ENCODE measurements around the gene TTK.

- TF ChIP-seq POLR2A (IDR thresholded peaks at IDR 0.05; ENCODE audit: low read depth): no peak
- TF ChIP-seq, protein P1, sequence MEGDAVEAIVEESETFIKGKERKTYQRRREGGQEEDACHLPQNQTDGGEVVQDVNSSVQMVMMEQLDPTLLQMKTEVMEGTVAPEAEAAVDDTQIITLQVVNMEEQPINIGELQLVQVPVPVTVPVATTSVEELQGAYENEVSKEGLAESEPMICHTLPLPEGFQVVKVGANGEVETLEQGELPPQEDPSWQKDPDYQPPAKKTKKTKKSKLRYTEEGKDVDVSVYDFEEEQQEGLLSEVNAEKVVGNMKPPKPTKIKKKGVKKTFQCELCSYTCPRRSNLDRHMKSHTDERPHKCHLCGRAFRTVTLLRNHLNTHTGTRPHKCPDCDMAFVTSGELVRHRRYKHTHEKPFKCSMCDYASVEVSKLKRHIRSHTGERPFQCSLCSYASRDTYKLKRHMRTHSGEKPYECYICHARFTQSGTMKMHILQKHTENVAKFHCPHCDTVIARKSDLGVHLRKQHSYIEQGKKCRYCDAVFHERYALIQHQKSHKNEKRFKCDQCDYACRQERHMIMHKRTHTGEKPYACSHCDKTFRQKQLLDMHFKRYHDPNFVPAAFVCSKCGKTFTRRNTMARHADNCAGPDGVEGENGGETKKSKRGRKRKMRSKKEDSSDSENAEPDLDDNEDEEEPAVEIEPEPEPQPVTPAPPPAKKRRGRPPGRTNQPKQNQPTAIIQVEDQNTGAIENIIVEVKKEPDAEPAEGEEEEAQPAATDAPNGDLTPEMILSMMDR (IDR thresholded peaks at IDR 0.05): no peak
Measured at GRCh38 chr6:80006541-80006940, 2.1 kb downstream of the TTK start.
